H1 (cell line): ENCODE results near the gene DSE. TPM values are rescaled to one million over a fixed set of nuclear protein-coding genes. Genes with fewer than 3 reads are reported as not detected.
A peak's percentile ranks its signal among the peaks of the same experiment; 100 is the strongest.

ENCODE experiments used
- CTCF ChIA-PET: fragments of 300-600 bp; sonication (Branson Sonifier 250); formaldehyde crosslinking; loops from one replicate; lab custom pipeline; 2021; ENCODE audit not compliant: partially characterized antibody; lab: Charles Lee
- POLR2A ChIA-PET: fragments of 300-600 bp; sonication (Branson Sonifier 250); formaldehyde crosslinking; loops from one replicate; lab custom pipeline; 2021; ENCODE audit warnings: inconsistent platforms; ENCODE audit not compliant: partially characterized antibody; lab: Charles Lee
- DNase-seq, 2 experiments: peaks; one replicate each; pipeline versions ENCODE4 v3.0.0 to v3.0.0-alpha.2; 2010 to 2022; ENCODE audit warnings: low spot score in 2 of 2, low read depth in 1 of 2, mixed read lengths in 1 of 2
- FAIRE-seq: peaks from 2 replicates; lab custom pipeline; 2011; peaks lifted over from hg19 to GRCh38; lab: Jason Lieb, UNC
- H2AFZ ChIP-seq: 2 replicates; pipeline ENCODE4 v1.8.1; 2012; ENCODE audit warnings: low read length, inconsistent platforms
- H2AK5ac ChIP-seq: 2 replicates; pipeline ENCODE4 v1.6.1; 2013; ENCODE audit warnings: low read depth, low read length
- H2BK120ac ChIP-seq: replicated peaks from 2 replicates; pipeline ENCODE3; 2013; ENCODE audit warnings: low read depth, low read length, inconsistent platforms
- H2BK12ac ChIP-seq: 2 replicates; pipeline ENCODE4 v1.6.1; 2013; ENCODE audit warnings: low read depth, low read length
- H2BK15ac ChIP-seq: 2 replicates; pipeline ENCODE4 v1.6.1; 2013; ENCODE audit warnings: low read length
- H2BK20ac ChIP-seq: 2 replicates; pipeline ENCODE4 v1.6.1; 2013; ENCODE audit warnings: low read length
- H2BK5ac ChIP-seq: 2 replicates; pipeline ENCODE4 v1.6.1; 2013; ENCODE audit warnings: low read depth, low read length
- H3K14ac ChIP-seq: 2 replicates; pipeline ENCODE4 v1.6.1; 2013; ENCODE audit warnings: inconsistent platforms; ENCODE audit not compliant: insufficient read length
- H3K18ac ChIP-seq: 2 replicates; pipeline ENCODE4 v1.6.1; 2013; ENCODE audit warnings: low read length; ENCODE audit errors: extremely low read depth
- H3K23ac ChIP-seq: 2 replicates; pipeline ENCODE4 v1.6.1; 2013; ENCODE audit warnings: inconsistent platforms; ENCODE audit not compliant: insufficient read length
- H3K23me2 ChIP-seq: 2 replicates; pipeline ENCODE4 v1.6.1; 2013; ENCODE audit warnings: low read depth, low read length
- H3K27ac ChIP-seq: 2 replicates; pipeline ENCODE4 v1.6.1; 2011; ENCODE audit warnings: low read depth, low read length, inconsistent platforms
- H3K27me3 ChIP-seq, 4 experiments: replicated peaks in 1 of 4; 1 replicate in 1 of 4; 2 replicates in 3 of 4; pipeline versions ENCODE4 v1.6.1 to v1.8.1; 2011 to 2013; ENCODE audit warnings: low read length in 3 of 4, mild to moderate bottlenecking in 3 of 4, inconsistent platforms in 2 of 4, mixed read lengths in 2 of 4, moderate library complexity in 1 of 4; ENCODE audit not compliant: control insufficient read depth in 3 of 4, insufficient read depth in 3 of 4; ENCODE audit errors: extremely low read depth in 1 of 4
- H3K36me3 ChIP-seq, 4 experiments: 2 replicates each; pipeline versions ENCODE4 v1.6.1 to v1.8.1; 2011 to 2013; ENCODE audit warnings: mild to moderate bottlenecking in 4 of 4, low read length in 3 of 4, moderate library complexity in 2 of 4, control low read depth in 1 of 4, inconsistent platforms in 1 of 4; ENCODE audit not compliant: insufficient read depth in 4 of 4, control insufficient read depth in 2 of 4
- H3K4ac ChIP-seq: replicated peaks from 2 replicates; pipeline ENCODE3; 2013; ENCODE audit warnings: low read length, low read depth, mixed read lengths, inconsistent platforms; ENCODE audit not compliant: insufficient read length
- H3K4me1 ChIP-seq, 4 experiments: replicated peaks in 1 of 4; 1 replicate in 1 of 4; 2 replicates in 3 of 4; pipeline versions ENCODE4 v1.6.1 to v1.8.1; 2011 to 2013; ENCODE audit warnings: low read length in 3 of 4, inconsistent platforms in 2 of 4, mixed read lengths in 1 of 4; ENCODE audit not compliant: insufficient read depth in 4 of 4, control insufficient read depth in 3 of 4
- H3K4me2 ChIP-seq, 2 experiments: 2 replicates each; pipeline versions ENCODE4 v1.6.1 to v1.8.1; 2011 to 2013; ENCODE audit warnings: low read depth in 2 of 2, low read length in 2 of 2, control low read depth in 1 of 2, inconsistent platforms in 1 of 2, mild to moderate bottlenecking in 1 of 2; ENCODE audit not compliant: insufficient read depth in 1 of 2
- H3K4me3 ChIP-seq, 4 experiments: fragments of 200-600, 300-600 bp in 1 of 4; sonication (generic), shearing (Covaris generic), sonication (Bioruptor Twin) in 1 of 4; 2 replicates each; pipeline versions ENCODE4 v1.5.1 to v1.8.1; 2011 to 2016; ENCODE audit warnings: low read length in 4 of 4, low read depth in 3 of 4, control low read depth in 2 of 4, inconsistent platforms in 2 of 4, mild to moderate bottlenecking in 2 of 4, mixed read lengths in 1 of 4, moderate library complexity in 1 of 4; ENCODE audit not compliant: insufficient read depth in 2 of 4; ENCODE audit errors: extremely low read depth in 1 of 4
- H3K56ac ChIP-seq: replicated peaks from 2 replicates; pipeline ENCODE3; 2013; ENCODE audit warnings: low read depth, mild to moderate bottlenecking, mixed read lengths, low read length, inconsistent platforms; ENCODE audit not compliant: insufficient read length
- H3K79me1 ChIP-seq: 2 replicates; pipeline ENCODE4 v1.6.1; 2013; ENCODE audit warnings: low read depth, low read length, control low read depth
- H3K79me2 ChIP-seq, 2 experiments: 2 replicates each; pipeline versions ENCODE4 v1.6.1 to v1.8.1; 2012 to 2013; ENCODE audit warnings: low read length in 2 of 2, mild to moderate bottlenecking in 2 of 2, inconsistent platforms in 1 of 2; ENCODE audit not compliant: insufficient read depth in 2 of 2, control insufficient read depth in 1 of 2
- H3K9ac ChIP-seq, 4 experiments: replicated peaks in 1 of 4; 1 replicate in 1 of 4; 2 replicates in 3 of 4; pipeline versions ENCODE4 v1.6.1 to v1.8.1; 2011 to 2013; ENCODE audit warnings: low read depth in 3 of 4, low read length in 3 of 4, control low read depth in 2 of 4, mild to moderate bottlenecking in 2 of 4, moderate library complexity in 2 of 4, inconsistent platforms in 1 of 4; ENCODE audit errors: extremely low read depth in 1 of 4
- H3K9me3 ChIP-seq, 2 experiments: 2 replicates each; pipeline versions ENCODE4 v1.6.1 to v1.8.1; 2012 to 2013; ENCODE audit warnings: mild to moderate bottlenecking in 2 of 2, moderate library complexity in 2 of 2, control low read depth in 1 of 2, inconsistent platforms in 1 of 2, low read depth in 1 of 2, low read length in 1 of 2, mixed read lengths in 1 of 2; ENCODE audit not compliant: insufficient read depth in 2 of 2
- H4K20me1 ChIP-seq, 2 experiments: replicated peaks in 1 of 2; 2 replicates each; pipeline versions ENCODE3 to v1.8.1; 2011 to 2013; ENCODE audit warnings: inconsistent platforms in 2 of 2, low read length in 2 of 2, mild to moderate bottlenecking in 1 of 2; ENCODE audit not compliant: insufficient read depth in 2 of 2, control insufficient read depth in 1 of 2
- H4K5ac ChIP-seq: 2 replicates; pipeline ENCODE4 v1.6.1; 2013; ENCODE audit warnings: low read length, low read depth, mixed read lengths, inconsistent platforms; ENCODE audit not compliant: insufficient read length
- H4K8ac ChIP-seq: 2 replicates; pipeline ENCODE4 v1.8.0; 2013; ENCODE audit warnings: mild to moderate bottlenecking, moderate library complexity, low read length, inconsistent platforms; ENCODE audit not compliant: insufficient read depth; ENCODE audit errors: extremely low read depth
- H4K91ac ChIP-seq: replicated peaks from 2 replicates; pipeline ENCODE3; 2013; ENCODE audit warnings: low read length, mixed read lengths, inconsistent platforms; ENCODE audit not compliant: insufficient read length
- BACH1 ChIP-seq: IDR thresholded peaks from 2 replicates; pipeline ENCODE4 v1.6.1; 2012; ENCODE audit warnings: low read length, improper control_type of control experiment
- CHD2 ChIP-seq: IDR thresholded peaks from 2 replicates; pipeline ENCODE4 v1.6.1; 2012; ENCODE audit warnings: low read length, improper control_type of control experiment
- KDM1A ChIP-seq: fragments of 200-600, 300-600 bp; sonication (generic); IDR thresholded peaks from 2 replicates; pipeline ENCODE4 v1.7.1; 2016; ENCODE audit warnings: mild to moderate bottlenecking, low read length, borderline replicate concordance
- KDM5A ChIP-seq: fragments of 200-600 bp; IDR thresholded peaks from 2 replicates; pipeline ENCODE4 v1.7.1; 2012; ENCODE audit warnings: mild to moderate bottlenecking, low read length, inconsistent platforms, mixed read lengths
- MAFK ChIP-seq: IDR thresholded peaks from 2 replicates; pipeline ENCODE4 v1.6.1; 2012; ENCODE audit warnings: low read depth, mild to moderate bottlenecking, improper control_type of control experiment, low read length
- NANOG ChIP-seq: IDR thresholded peaks from 2 replicates; pipeline ENCODE4 v1.6.1; 2011; ENCODE audit warnings: low read length, low read depth, mild to moderate bottlenecking, inconsistent platforms; ENCODE audit not compliant: insufficient read depth, poor library complexity, severe bottlenecking
- POLR2AphosphoS5 ChIP-seq: IDR thresholded peaks from 2 replicates; pipeline ENCODE4 v1.6.1; 2011; ENCODE audit warnings: low read depth, low read length
- RAD21 ChIP-seq, 2 experiments: IDR thresholded peaks in 1 of 2; conservative IDR thresholded peaks in 1 of 2; 2 replicates each; pipeline ENCODE4 v1.6.1; 2011; ENCODE audit warnings: low read depth in 2 of 2, low read length in 2 of 2, improper control_type of control experiment in 1 of 2, inconsistent platforms in 1 of 2, mild to moderate bottlenecking in 1 of 2, moderate library complexity in 1 of 2
- RBBP5 ChIP-seq: IDR thresholded peaks from 2 replicates; pipeline ENCODE4 v1.7.1; 2012; ENCODE audit warnings: low read depth, mild to moderate bottlenecking, inconsistent platforms, low read length, moderate library complexity, borderline replicate concordance
- TAF1 ChIP-seq: IDR thresholded peaks from 2 replicates; pipeline ENCODE4 v1.6.1; 2011; ENCODE audit warnings: mild to moderate bottlenecking, low read depth, low read length
- TEAD4 ChIP-seq: IDR thresholded peaks from 2 replicates; pipeline ENCODE4 v1.6.1; 2012; ENCODE audit warnings: low read depth, low read length, inconsistent platforms, mixed read lengths
- USF2 ChIP-seq: IDR thresholded peaks from 2 replicates; pipeline ENCODE4 v1.6.1; 2011; ENCODE audit warnings: low read length, improper control_type of control experiment
- WGBS, 2 experiments: shearing (Covaris generic) in 1 of 2; methylation state at CpG; one replicate each; pipeline versions ENCODE4 v1.1.6 to v1.1.7; 2013 to 2015; ENCODE audit warnings: low lambda C conversion rate in 2 of 2, mixed read lengths in 2 of 2, inconsistent platforms in 1 of 2, low coverage in 1 of 2, missing lambda C conversion rate in 1 of 2; ENCODE audit not compliant: insufficient replicate concordance in 2 of 2, insufficient coverage in 1 of 2, insufficient read length in 1 of 2; ENCODE audit errors: extremely low coverage in 1 of 2, missing lambda C conversion rate in 1 of 2; 5-methylcytosine and 5-hydroxymethylcytosine counted together
- polyA plus RNA-seq, 7 experiments: library from polyadenylated mRNA; depleted of rRNA in 3 of 7; stranded (reverse) in 5 of 7; unstranded in 2 of 7; fragments of >200 nt in 5 of 7; fragments of 200-250 nt in 2 of 7; gene quantifications; 1 replicate in 5 of 7; 2 replicates in 1 of 7; 4 replicates in 1 of 7; pipeline versions ENCODE4 v1.2.1 to v1.2.3, GENCODE V29; 2011 to 2013; ENCODE audit warnings: missing spikeins in 2 of 7, mixed read lengths in 2 of 7
- total RNA-seq: library from RNA; stranded (reverse); fragmentation: NEBNext Ultra II Directional; extraction: Animal tissue kit (Norgen Biotek cat#: 25700); gene quantifications from 2 replicates; pipeline ENCODE4 v1.2.1, GENCODE V29; 2021

DSE gene
- total and polyA plus RNA-seq, 2 of the 8 experiments (the other 6 are each of a cell fraction or from before 2014, with no cell fraction given): 32.5 to 94.4 TPM

DNA sequence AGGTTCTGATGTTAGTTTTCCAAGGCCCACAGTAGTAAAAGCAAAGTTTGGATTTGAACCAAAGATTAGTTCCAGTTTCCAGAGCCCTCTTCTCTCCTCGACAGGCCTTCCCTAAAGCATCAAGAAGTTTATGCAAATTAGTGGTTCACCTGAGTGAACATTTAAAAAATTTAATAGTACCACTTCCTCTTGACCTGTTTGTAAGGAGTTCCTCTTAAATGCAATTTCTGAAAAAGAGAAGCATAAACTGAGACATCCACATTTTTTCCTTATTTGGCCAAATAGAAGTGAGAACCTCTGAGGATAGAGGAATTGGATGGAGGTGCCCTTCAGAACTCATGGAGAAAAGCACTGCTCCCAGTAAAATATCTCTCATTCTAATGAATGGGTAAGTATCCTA, 1.2 kb upstream of the DSE start:
- no peak overlapping the region for H2BK12ac ChIP-seq
- FAIRE-seq: no peak

More for the DNA sequence above, 1.2 kb upstream of the DSE start:
- POLR2A ChIA-PET: interaction anchor here (2.4 to 2.6 kb wide), 2 partner anchors 91 to 93 kb away, joined by 8 to 26 read pairs; partner anchors contain the start of gene TSPYL1
- peak overlapping the region; percentile 79 to 85 for H3K4me2 ChIP-seq
- 88% methylated on average over 1 of the region's 1 CpG; no CpG with 5 or more reads in 1 of the 2 experiments for WGBS, 2 experiments
- H3K4me3 ChIP-seq: peak overlapping the region; percentile 81 to 92 (median 86)
- H3K23ac ChIP-seq: no peak overlapping the region
- no peak for TF ChIP-seq KDM5A
- no peak for TF ChIP-seq KDM1A
- TF ChIP-seq MAFK: no peak
- TF ChIP-seq POLR2AphosphoS5: no peak; the same call in 1 of the 2 replicates
- no peak for TF ChIP-seq BACH1
- TF ChIP-seq TAF1: no peak
- TF ChIP-seq RAD21 (IDR thresholded peaks at IDR 0.05 in 1 of 2, conservative IDR thresholded peaks at IDR 0.05 in 1 of 2; ENCODE audit: low read depth in 2 of 2, low read length in 2 of 2): no peak
- TF ChIP-seq CHD2: no peak
- TF ChIP-seq TEAD4: no peak
- TF ChIP-seq USF2: no peak
- no peak for TF ChIP-seq NANOG
- TF ChIP-seq RBBP5: no peak
- H3K79me2 ChIP-seq: peaks cover 2 to 27% of the 10 kb centered on the region in 2 experiments; a peak in 3 of 4 replicates
- no peak for DNase-seq
- no peak overlapping the region for H2BK20ac ChIP-seq
- CTCF ChIA-PET: interaction anchor here (3.3 kb wide), 1 partner anchor 82 kb away, joined by 12 read pairs; no protein-coding TSS in a partner anchor
- no peak overlapping the region for H4K91ac ChIP-seq
- no peak overlapping the region for H3K14ac ChIP-seq
- no peaks in the 10 kb centered on the region for H3K9me3 ChIP-seq
- no peak overlapping the region for H4K5ac ChIP-seq
- H2BK120ac ChIP-seq: no peak overlapping the region
- no peak overlapping the region for H3K18ac ChIP-seq
- peaks cover 1 to 2% of the 10 kb centered on the region in 2 experiments for H4K20me1 ChIP-seq
- H3K27ac ChIP-seq: no peak overlapping the region
- peak overlapping the region in 1 of 4 experiments; percentile 81; a peak in 1 of 7 replicates for H3K9ac ChIP-seq
- H2BK5ac ChIP-seq: no peak overlapping the region
- no peaks in the 10 kb centered on the region for H3K36me3 ChIP-seq
- no peak overlapping the region for H2AFZ ChIP-seq
- H3K27me3 ChIP-seq: no peaks in the 10 kb centered on the region
- H4K8ac ChIP-seq: no peak overlapping the region
- peaks cover 0 to 5% (median 2%) of the 10 kb centered on the region in 4 experiments; a peak in 4 of 7 replicates for H3K4me1 ChIP-seq
- H2BK15ac ChIP-seq: no peak overlapping the region
- H3K4ac ChIP-seq: no peak overlapping the region
- H3K23me2 ChIP-seq: peaks cover 4% of the 10 kb centered on the region; the same call in 1 of the 2 replicates
- no peak overlapping the region for H3K56ac ChIP-seq
- H2AK5ac ChIP-seq: no peak overlapping the region
- H3K79me1 ChIP-seq: peaks cover 2% of the 10 kb centered on the region; the same call in 1 of the 2 replicates
